Mononuclear cell (primary cell): ENCODE measurements around the gene RASSF6. TPM values are rescaled to one million over a fixed set of nuclear protein-coding genes. Genes with fewer than 3 reads are reported as not detected.
"Not testable (repeated sequence)": the region's sequence is repeated elsewhere in the genome, so short reads cannot be mapped to it uniquely, and the experiment has no call there.

ENCODE experiments used
- H3K27me3 ChIP-seq: 2 replicates; pipeline ENCODE4 v1.6.0; 2011; ENCODE audit warnings: low read length, control low read depth; ENCODE audit not compliant: insufficient read depth
- H3K4me1 ChIP-seq: 2 replicates; pipeline ENCODE4 v1.5.1; 2011; ENCODE audit warnings: mild to moderate bottlenecking, low read length, control low read depth; ENCODE audit not compliant: insufficient read depth
- H3K4me3 ChIP-seq: 2 replicates; pipeline ENCODE4 v1.5.1; 2011; ENCODE audit warnings: mild to moderate bottlenecking, low read length, moderate library complexity
- H3K9me3 ChIP-seq: 2 replicates; pipeline ENCODE4 v1.5.1; 2011; ENCODE audit warnings: low read depth, mild to moderate bottlenecking, control low read depth, low read length
- total RNA-seq: library from RNA; depleted of rRNA; stranded (reverse); fragments of >200 nt; gene quantifications from one replicate; pipeline ENCODE4 v1.2.3, GENCODE V29; 2012

The RASSF6 gene
- total RNA-seq = 0.10 TPM

GRCh38 chr4:73620115-73620792 is at the start of gene RASSF6:
RASSF6 (minus strand) TSS chr4:73620436; CDS start chr4:73611795, 8,641 bp downstream.
- Histone ChIP-seq H3K4me3 (peak within 1 kb of the TSS; percentile 0), H3K4me1 (peaks cover 8% of the 10 kb centered on the region), H3K9me3 (no peaks in the 10 kb centered on the region), H3K27me3 (peaks cover 12% of the 10 kb centered on the region)

DNA sequence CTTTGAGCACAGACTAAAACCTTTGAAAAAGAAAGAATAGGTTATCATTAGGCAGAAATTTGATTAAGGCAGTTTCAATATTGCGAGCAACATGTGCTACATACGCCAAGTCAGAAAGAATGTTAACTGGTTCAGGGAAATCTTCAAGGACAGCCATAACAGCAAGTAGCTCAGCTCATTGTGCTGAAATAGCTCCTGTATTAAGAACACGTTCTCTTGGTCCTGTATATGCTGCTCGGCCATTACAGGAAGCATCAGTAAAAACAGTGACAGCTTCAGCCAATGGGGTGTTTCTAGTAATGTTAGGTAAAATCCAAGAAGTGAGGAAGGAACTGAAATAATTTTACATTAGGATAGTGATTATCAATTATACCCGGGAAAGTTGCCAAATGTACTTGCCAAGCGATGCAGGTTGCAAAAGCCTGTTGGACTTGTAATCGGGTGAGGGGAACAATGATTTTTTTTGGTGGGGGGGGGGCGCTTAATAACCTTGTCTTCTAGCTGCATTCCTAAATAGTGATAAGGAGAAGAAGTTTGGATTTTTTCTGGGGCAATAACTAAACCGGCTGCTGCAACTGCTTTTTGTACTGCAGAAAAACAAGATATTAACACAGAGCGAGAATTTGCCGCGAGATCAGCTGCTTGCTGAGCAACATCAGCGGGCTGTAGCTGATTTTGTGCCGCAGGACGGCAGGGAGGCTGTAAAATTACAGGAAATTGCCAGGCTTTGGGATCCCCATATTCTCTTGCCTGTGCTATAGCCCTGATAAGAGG is 49.4 kb upstream of the RASSF6 start:
- Histone ChIP-seq H3K4me1 (no peaks in the 10 kb centered on the region), H3K27me3 (no peaks in the 10 kb centered on the region), H3K9me3 (no peaks in the 10 kb centered on the region), H3K4me3 (no peak overlapping the region)

GRCh38 chr4:73668782-73669201 is 48.6 kb upstream of the RASSF6 start:
- Histone ChIP-seq H3K4me1 (no peaks in the 10 kb centered on the region), H3K27me3 (no peaks in the 10 kb centered on the region), H3K4me3 (no peak overlapping the region), H3K9me3 (no peaks in the 10 kb centered on the region)

DNA sequence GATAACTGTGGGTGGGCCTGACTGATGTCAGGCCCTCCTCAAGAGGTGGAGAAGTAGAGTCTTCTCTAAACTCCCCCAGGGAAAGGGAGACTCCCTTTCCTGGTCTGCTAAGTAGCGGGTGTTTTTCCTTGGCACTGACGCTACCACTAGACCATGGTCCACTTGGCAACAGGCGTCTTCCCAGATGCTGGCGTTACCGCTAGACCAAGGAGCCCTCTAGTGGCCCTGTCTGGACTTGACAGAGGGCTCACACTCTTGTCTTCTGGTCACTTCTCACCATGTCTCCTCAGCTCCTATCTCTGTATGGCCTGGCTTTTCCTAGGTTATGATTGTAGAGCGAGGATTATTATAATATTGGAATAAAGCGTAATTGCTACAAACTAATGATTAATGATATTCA is 45.7 kb upstream of the RASSF6 start:
- H3K9me3 ChIP-seq, H3K27me3 ChIP-seq, H3K4me1 ChIP-seq, H3K4me3 ChIP-seq: not testable (repeated sequence)

DNA sequence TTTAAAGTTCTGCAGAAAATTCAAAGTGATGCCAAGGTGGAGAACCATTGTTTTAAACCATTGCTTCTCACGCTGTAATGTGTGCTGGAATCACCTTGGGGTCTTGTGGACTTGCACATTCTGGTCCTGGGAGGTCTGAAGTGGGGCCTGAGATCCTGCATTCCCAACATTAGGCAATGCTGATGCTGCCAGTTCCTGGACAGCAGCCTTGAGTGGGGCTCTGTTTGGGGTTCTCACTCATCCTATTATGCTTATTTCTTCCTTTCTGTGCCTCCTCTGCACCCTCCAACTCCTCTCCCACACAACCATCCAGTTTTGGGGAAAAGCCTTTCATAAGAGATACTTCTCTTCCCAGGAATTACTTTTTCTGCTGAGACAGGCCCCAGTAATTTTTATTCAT is 44.2 kb upstream of the RASSF6 start:
- Histone ChIP-seq H3K4me1 (peaks cover 4% of the 10 kb centered on the region), H3K27me3 (no peaks in the 10 kb centered on the region), H3K9me3 (no peaks in the 10 kb centered on the region), H3K4me3 (no peak overlapping the region)

- H3K27me3 ChIP-seq = no peaks in the 10 kb centered on the region
- no peaks in the 10 kb centered on the region for H3K9me3 ChIP-seq
- peaks cover 4% of the 10 kb centered on the region for H3K4me1 ChIP-seq
- no peak overlapping the region for H3K4me3 ChIP-seq
Measured at GRCh38 chr4:73663576-73663975, 43.3 kb upstream of the RASSF6 start.

GRCh38 chr4:73662709-73663546 is 42.7 kb upstream of the RASSF6 start:
- Histone ChIP-seq H3K27me3 (no peaks in the 10 kb centered on the region), H3K4me3 (no peak overlapping the region), H3K4me1 (peaks cover 4% of the 10 kb centered on the region), H3K9me3 (no peaks in the 10 kb centered on the region)

DNA sequence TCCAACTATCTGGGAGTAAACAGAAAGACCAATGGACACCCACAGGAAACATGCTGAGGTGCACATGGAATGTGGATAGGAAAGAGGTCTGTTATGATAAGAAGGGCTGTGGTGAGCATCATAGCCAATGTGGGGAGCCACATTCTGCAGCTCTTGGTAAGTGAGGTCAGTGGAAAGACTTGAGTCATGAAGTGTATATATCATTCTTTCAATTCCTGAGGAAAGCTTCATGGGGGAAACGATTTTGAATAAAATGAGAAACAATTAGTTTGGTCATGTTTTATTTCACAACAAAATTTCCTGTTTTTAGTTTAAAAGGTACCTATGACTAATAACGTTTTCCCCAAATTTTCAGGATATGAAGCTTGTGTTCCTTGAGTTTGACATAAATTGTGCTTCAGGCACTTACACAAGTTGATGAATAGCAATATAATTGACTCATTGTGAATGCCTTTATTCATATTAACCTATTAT is 41.4 kb upstream of the RASSF6 start:
- H3K27me3 ChIP-seq = no peaks in the 10 kb centered on the region
- no peaks in the 10 kb centered on the region for H3K9me3 ChIP-seq
- H3K4me1 ChIP-seq = peaks cover 4% of the 10 kb centered on the region
- no peak overlapping the region for H3K4me3 ChIP-seq

DNA sequence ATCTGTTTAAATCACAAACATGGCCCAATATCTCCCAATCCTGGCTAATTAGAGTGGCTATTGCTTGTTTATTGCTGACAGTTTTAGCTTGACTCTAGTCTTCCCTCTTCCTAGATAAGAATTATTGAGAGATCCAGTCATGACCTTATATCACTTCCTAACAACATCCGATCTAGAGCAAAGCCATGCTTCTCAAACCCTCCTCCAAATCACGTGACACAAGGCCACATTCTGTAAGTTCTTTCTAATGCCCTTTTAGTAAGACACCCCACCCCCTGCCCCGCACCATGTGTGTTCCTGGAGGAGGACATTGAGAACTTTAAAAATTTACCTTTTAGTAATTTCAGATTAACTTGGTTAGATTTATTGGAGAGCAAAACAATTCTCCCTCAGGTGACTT is 40.6 kb upstream of the RASSF6 start:
- no peaks in the 10 kb centered on the region for H3K9me3 ChIP-seq
- H3K4me3 ChIP-seq = no peak overlapping the region
- H3K27me3 ChIP-seq = no peaks in the 10 kb centered on the region
- peaks cover 4% of the 10 kb centered on the region for H3K4me1 ChIP-seq

DNA sequence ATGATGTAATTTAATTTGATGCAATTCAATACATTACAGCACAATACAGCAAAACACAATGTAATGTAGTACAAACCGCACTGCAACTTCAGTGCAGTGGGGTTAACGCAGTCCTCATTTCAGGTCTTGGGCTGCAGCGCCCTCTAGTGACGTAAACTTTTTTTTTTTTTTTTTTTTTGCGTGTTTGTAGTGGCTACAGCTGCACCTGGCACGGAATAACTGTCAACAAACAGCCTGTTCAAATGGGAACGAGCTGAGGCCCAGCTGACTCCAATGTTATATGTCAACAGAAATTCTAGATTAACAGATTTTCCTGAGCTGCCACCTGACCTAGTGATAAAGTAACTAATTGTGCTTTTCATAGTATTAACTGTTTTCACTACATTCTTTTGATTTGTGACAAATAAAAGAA is 33.5 kb upstream of the RASSF6 start:
- H3K4me1 ChIP-seq = no peaks in the 10 kb centered on the region
- no peaks in the 10 kb centered on the region for H3K9me3 ChIP-seq
- H3K4me3 ChIP-seq = no peak overlapping the region
- H3K27me3 ChIP-seq = no peaks in the 10 kb centered on the region

GRCh38 chr4:73650250-73650649 is 30.0 kb upstream of the RASSF6 start:
- H3K4me3 ChIP-seq = no peak overlapping the region
- H3K9me3 ChIP-seq = no peaks in the 10 kb centered on the region
- H3K27me3 ChIP-seq = no peaks in the 10 kb centered on the region
- H3K4me1 ChIP-seq = no peaks in the 10 kb centered on the region

- Histone ChIP-seq H3K9me3 (no peaks in the 10 kb centered on the region), H3K27me3 (no peaks in the 10 kb centered on the region), H3K4me3 (no peak overlapping the region), H3K4me1 (no peaks in the 10 kb centered on the region)
Measured at GRCh38 chr4:73648478-73648877, 28.2 kb upstream of the RASSF6 start.

DNA sequence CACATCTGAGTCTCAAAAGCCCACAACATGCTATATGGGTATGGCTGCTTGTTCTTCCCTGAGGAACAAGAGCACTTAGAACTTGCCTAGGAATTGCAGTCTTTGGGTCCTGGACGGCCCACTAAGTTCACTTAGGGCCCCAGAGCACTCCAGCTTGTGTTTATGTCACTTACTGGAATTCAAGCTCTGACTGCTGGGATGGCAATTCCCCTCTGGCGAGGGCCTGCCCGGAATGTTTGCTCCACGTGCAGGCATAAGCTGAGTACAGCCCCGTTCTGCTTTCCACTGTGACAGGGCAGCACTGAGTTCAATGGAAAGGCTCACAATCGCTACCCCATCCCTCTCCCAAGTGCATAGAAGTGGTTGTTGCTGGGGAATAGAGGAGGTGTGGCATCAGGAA is 25.9 kb upstream of the RASSF6 start:
- Histone ChIP-seq H3K4me3 (no peak overlapping the region), H3K27me3 (no peaks in the 10 kb centered on the region), H3K9me3 (no peaks in the 10 kb centered on the region), H3K4me1 (no peaks in the 10 kb centered on the region)

- Histone ChIP-seq H3K27me3 (no peaks in the 10 kb centered on the region), H3K4me3 (no peak overlapping the region), H3K4me1 (no peaks in the 10 kb centered on the region), H3K9me3 (no peaks in the 10 kb centered on the region)
Measured at GRCh38 chr4:73631565-73632226, 11.5 kb upstream of the RASSF6 start.

GRCh38 chr4:73628834-73629233 is 8.6 kb upstream of the RASSF6 start:
- not testable (repeated sequence) for H3K4me3 ChIP-seq, H3K4me1 ChIP-seq, H3K9me3 ChIP-seq, H3K27me3 ChIP-seq
